B cell (primary cell): ENCODE measurements around the gene HTRA2. TPM values are rescaled to one million over a fixed set of nuclear protein-coding genes. Genes with fewer than 3 reads are reported as not detected.

Source experiments
- ATAC-seq: fragments of 200-7000 bp; cut with Tn5 transposase; one replicate; pipeline ENCODE4 v1.10.0; 2021; ENCODE audit warnings: low read depth, mild to moderate bottlenecking, moderate number of reproducible peaks, moderate library complexity
- CTCF ChIA-PET: fragments of 350-600 bp; sonication (Branson Sonifier 250); formaldehyde crosslinking; loops from one replicate; lab custom pipeline; 2021; ENCODE audit warnings: antibody characterized with exemption, inconsistent platforms; lab: Charles Lee
- POLR2A ChIA-PET: fragments of 350-600 bp; sonication (Branson Sonifier 250); formaldehyde crosslinking; loops from one replicate; lab custom pipeline; 2021; ENCODE audit warnings: antibody characterized with exemption; lab: Charles Lee
- DNase-seq: peaks from one replicate; pipeline ENCODE4 v3.0.0; 2013
- H2AFZ ChIP-seq: 2 replicates; pipeline ENCODE4 v1.6.1; 2012; ENCODE audit warnings: mild to moderate bottlenecking, low read depth, low read length; ENCODE audit not compliant: insufficient read depth, poor library complexity, severe bottlenecking
- H3K27ac ChIP-seq, 2 donors: 1 replicate in 1 of 2; 2 replicates in 1 of 2; pipeline ENCODE4 v1.5.1; 2012 to 2013; ENCODE audit warnings: low read length in 2 of 2, mild to moderate bottlenecking in 2 of 2, moderate library complexity in 1 of 2
- H3K27me3 ChIP-seq, 4 experiments: fragments of 200-600 bp in 1 of 4; sonication (generic) in 1 of 4; replicated peaks in 1 of 4; 1 replicate in 2 of 4; 2 replicates in 2 of 4; pipeline versions ENCODE4 v1.6.1 to v1.7.0; 2013 to 2016; ENCODE audit warnings: low read length in 3 of 4, mild to moderate bottlenecking in 2 of 4, mixed read lengths in 1 of 4, moderate library complexity in 1 of 4; ENCODE audit not compliant: insufficient read depth in 4 of 4, control insufficient read depth in 3 of 4; ENCODE audit errors: control extremely low read depth in 1 of 4
- H3K36me3 ChIP-seq, 2 experiments: replicated peaks in 1 of 2; 1 replicate in 1 of 2; 2 replicates in 1 of 2; pipeline versions ENCODE4 v1.6.1 to v1.7.1; 2013; ENCODE audit warnings: low read length in 1 of 2; ENCODE audit not compliant: insufficient read depth in 2 of 2, control insufficient read depth in 1 of 2; ENCODE audit errors: control extremely low read depth in 1 of 2, extremely low read depth in 1 of 2
- H3K4me1 ChIP-seq, 2 donors: fragments of 200-600 bp in 1 of 2; sonication (generic) in 1 of 2; 1 replicate in 1 of 2; 2 replicates in 1 of 2; pipeline versions ENCODE4 v1.5.1 to v1.6.1; 2013 to 2017; ENCODE audit warnings: low read length in 2 of 2; ENCODE audit not compliant: control insufficient read depth in 2 of 2, insufficient read depth in 2 of 2
- H3K4me2 ChIP-seq: replicated peaks from 2 replicates; pipeline ENCODE3; 2012; ENCODE audit warnings: mild to moderate bottlenecking, low read depth, low read length; ENCODE audit not compliant: poor library complexity, severe bottlenecking
- H3K4me3 ChIP-seq, 5 experiments: fragments of 200-600 bp in 1 of 5; sonication (generic) in 1 of 5; 1 replicate in 3 of 5; 2 replicates in 2 of 5; pipeline versions ENCODE4 v1.5.1 to v1.7.0; 2011 to 2016; ENCODE audit warnings: low read length in 4 of 5, mild to moderate bottlenecking in 4 of 5, low read depth in 2 of 5, control low read depth in 1 of 5, moderate library complexity in 1 of 5; ENCODE audit not compliant: insufficient read depth in 1 of 5; ENCODE audit errors: control extremely low read depth in 1 of 5, extremely low read depth in 1 of 5
- H3K79me2 ChIP-seq: fragments of 200-600 bp; sonication (generic); one replicate; pipeline ENCODE4 v1.6.0; 2016; ENCODE audit warnings: low read length; ENCODE audit not compliant: control insufficient read depth, insufficient read depth
- H3K9ac ChIP-seq: fragments of 200-600 bp; sonication (generic); 2 replicates; pipeline ENCODE4 v1.6.1; 2017; ENCODE audit warnings: mild to moderate bottlenecking, low read length, moderate library complexity
- H3K9me3 ChIP-seq, 3 donors: one replicate each; pipeline versions ENCODE4 v1.6.1 to v1.7.1; 2013; ENCODE audit warnings: low read length in 2 of 3; ENCODE audit not compliant: control insufficient read depth in 2 of 3, insufficient read depth in 1 of 3; ENCODE audit errors: control extremely low read depth in 1 of 3
- H4K20me1 ChIP-seq: 2 replicates; pipeline ENCODE4 v1.6.0; 2012; ENCODE audit warnings: mild to moderate bottlenecking, low read length; ENCODE audit not compliant: insufficient read depth, control insufficient read depth, poor library complexity, severe bottlenecking
- H3K27ac Mint-ChIP-seq: one replicate; pipeline ENCODE4 v1.8.0; 2021; ENCODE audit warnings: mixed read lengths
- H3K27me3 Mint-ChIP-seq: one replicate; pipeline ENCODE4 v1.8.0; 2021; ENCODE audit warnings: mixed read lengths
- H3K4me1 Mint-ChIP-seq: one replicate; pipeline ENCODE4 v1.8.0; 2021; ENCODE audit warnings: mixed read lengths
- H3K4me3 Mint-ChIP-seq: one replicate; pipeline ENCODE4 v1.8.0; 2021; ENCODE audit warnings: mixed read lengths
- H3K9me3 Mint-ChIP-seq: one replicate; pipeline ENCODE4 v1.8.0; 2022; ENCODE audit warnings: mixed read lengths; ENCODE audit not compliant: insufficient read depth
- EZH2 ChIP-seq: IDR thresholded peaks from 2 replicates; pipeline ENCODE4 v1.6.1; 2012; ENCODE audit warnings: borderline replicate concordance, low read depth, mild to moderate bottlenecking, moderate library complexity, low read length; ENCODE audit not compliant: insufficient read depth, poor library complexity, severe bottlenecking
- WGBS: methylation state at CpG from one replicate; pipeline ENCODE4 v1.1.5; 2013; ENCODE audit warnings: missing lambda C conversion rate; ENCODE audit not compliant: insufficient coverage; 5-methylcytosine and 5-hydroxymethylcytosine counted together
- intact Hi-C: fragments of 100-400 bp; cut with micrococcal nuclease; formaldehyde crosslinking; loops from one replicate; pipeline ENCODE4 v1.10.0; 2022
- polyA plus RNA-seq: library from polyadenylated mRNA; depleted of rRNA; stranded (reverse); fragments of >200 nt; gene quantifications from 2 replicates; pipeline ENCODE4 v1.2.3, GENCODE V29; 2012
- total RNA-seq, 2 donors: library from RNA; stranded (reverse); fragments of 120-200 nt in 1 of 2; gene quantifications; 1 replicate in 1 of 2; 2 replicates in 1 of 2; pipeline versions ENCODE4 v1.2.3 to v1.2.4, GENCODE V29; 2013 to 2022
- TF ChIP-seq, protein P1 (sequence below): fragments of 200-600 bp; IDR thresholded peaks from one replicate; pipeline ENCODE4 v1.8.0; 2022; ENCODE audit warnings: antibody characterized with exemption, mild to moderate bottlenecking

Gene HTRA2
- total and polyA plus RNA-seq, 2 donors (not counting 1 experiment from before 2014, with no cell fraction given), result 52.8 to 111 TPM

GRCh38 chr2:74535440-74535965 lies 5.8 kb downstream of the HTRA2 start:
- ATAC-seq, result no peak

More at GRCh38 chr2:74535440-74535965, 5.8 kb downstream of the HTRA2 start:
- Histone ChIP-seq H3K27me3 (no peaks in the 10 kb centered on the region), H4K20me1 (no peaks in the 10 kb centered on the region), H3K27ac (no peak overlapping the region), H3K4me1 (peaks cover 33 to 48% of the 10 kb centered on the region in 2 donors), H3K36me3 (peaks cover 0 to 20% of the 10 kb centered on the region in 2 experiments), H2AFZ (no peak overlapping the region), H3K9me3 (no peaks in the 10 kb centered on the region), H3K4me3 (no peak overlapping the region), H3K4me2 (no peak overlapping the region), H3K9ac (no peak overlapping the region), H3K79me2 (peaks cover 16% of the 10 kb centered on the region)
- intact Hi-C loops, result no loop called here
- Mint-ChIP-seq H3K27ac (peak overlapping the region; percentile 10), H3K9me3 (no peaks in the 10 kb centered on the region), H3K4me3 (no peak overlapping the region), H3K4me1 (peaks cover 44% of the 10 kb centered on the region), H3K27me3 (no peaks in the 10 kb centered on the region)
- 92% methylated on average over 10 of the region's 10 CpGs for WGBS
- ChIA-PET CTCF (interaction anchor here (0.8 kb wide), 1 partner anchor 10 kb away, joined by 3 read pairs; no protein-coding TSS in a partner anchor), POLR2A (interaction anchor here (1.0 kb wide), 1 partner anchor 19 kb away, joined by 3 read pairs; no protein-coding TSS in a partner anchor)
- no peak for DNase-seq
- no peak for TF ChIP-seq EZH2
- TF ChIP-seq, protein P1, sequence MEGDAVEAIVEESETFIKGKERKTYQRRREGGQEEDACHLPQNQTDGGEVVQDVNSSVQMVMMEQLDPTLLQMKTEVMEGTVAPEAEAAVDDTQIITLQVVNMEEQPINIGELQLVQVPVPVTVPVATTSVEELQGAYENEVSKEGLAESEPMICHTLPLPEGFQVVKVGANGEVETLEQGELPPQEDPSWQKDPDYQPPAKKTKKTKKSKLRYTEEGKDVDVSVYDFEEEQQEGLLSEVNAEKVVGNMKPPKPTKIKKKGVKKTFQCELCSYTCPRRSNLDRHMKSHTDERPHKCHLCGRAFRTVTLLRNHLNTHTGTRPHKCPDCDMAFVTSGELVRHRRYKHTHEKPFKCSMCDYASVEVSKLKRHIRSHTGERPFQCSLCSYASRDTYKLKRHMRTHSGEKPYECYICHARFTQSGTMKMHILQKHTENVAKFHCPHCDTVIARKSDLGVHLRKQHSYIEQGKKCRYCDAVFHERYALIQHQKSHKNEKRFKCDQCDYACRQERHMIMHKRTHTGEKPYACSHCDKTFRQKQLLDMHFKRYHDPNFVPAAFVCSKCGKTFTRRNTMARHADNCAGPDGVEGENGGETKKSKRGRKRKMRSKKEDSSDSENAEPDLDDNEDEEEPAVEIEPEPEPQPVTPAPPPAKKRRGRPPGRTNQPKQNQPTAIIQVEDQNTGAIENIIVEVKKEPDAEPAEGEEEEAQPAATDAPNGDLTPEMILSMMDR, result no peak
